Subcutaneous adipose tissue (tissue), 4 donors: Measurements from ENCODE around the gene CISH. TPM values are rescaled to one million over a fixed set of nuclear protein-coding genes. Genes with fewer than 3 reads are reported as not detected.

ENCODE experiments used
- CTCF ChIP-seq: fragments of 450-650 bp; IDR thresholded peaks from one replicate; pipeline ENCODE4 v1.5.1; 2016; ENCODE audit warnings: low read depth, mild to moderate bottlenecking, control low read depth, antibody characterized with exemption, moderate library complexity
- total RNA-seq, 4 donors: library from RNA; depleted of rRNA; stranded (reverse); fragments of >200 nt; gene quantifications; one replicate each; pipeline ENCODE4 v1.1.0, GENCODE V29; 2016

CISH gene
- total RNA-seq, 4 donors from 2014 or later, result 3.5 to 25.9 (median 11.0) TPM

GRCh38 chr3:50568947-50569749 is 42.4 kb downstream of the CISH start, which contains the start of gene HEMK1:
TSS of gene HEMK1 (plus strand) at chr3:50569522. CDS start at chr3:50571105, 1,583 bp downstream.
- no peak for TF ChIP-seq CTCF

GRCh38 chr3:50567386-50568167 is 44.0 kb downstream of the CISH start, which contains the start of gene C3orf18:
TSS of gene C3orf18 (minus strand) at chr3:50567747. CDS start at chr3:50565699, 2,048 bp downstream.
- no peak for TF ChIP-seq CTCF

DNA sequence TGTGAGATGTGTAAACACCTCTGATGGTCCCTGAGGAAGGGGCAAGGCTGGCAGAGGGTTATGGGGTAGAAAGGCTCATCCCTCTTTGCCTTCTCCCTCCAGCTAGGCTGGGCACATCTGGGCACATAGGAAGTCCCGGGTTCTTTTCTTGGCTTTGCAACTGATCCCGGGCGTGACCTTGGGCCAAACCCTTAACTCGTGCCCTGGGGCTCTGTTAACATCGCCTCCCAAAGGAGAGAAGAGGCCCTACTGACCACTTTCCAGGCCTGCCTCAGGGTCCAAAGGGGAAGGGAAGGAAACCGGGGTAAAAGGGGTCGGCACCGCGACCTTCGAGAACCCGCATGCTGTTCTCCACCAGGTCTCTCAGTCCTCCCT is 44.6 kb downstream of the CISH start:
- no peak for TF ChIP-seq CTCF

- no peak for TF ChIP-seq CTCF
Observed at GRCh38 chr3:50564321-50564720, 47.3 kb downstream of the CISH start.

DNA sequence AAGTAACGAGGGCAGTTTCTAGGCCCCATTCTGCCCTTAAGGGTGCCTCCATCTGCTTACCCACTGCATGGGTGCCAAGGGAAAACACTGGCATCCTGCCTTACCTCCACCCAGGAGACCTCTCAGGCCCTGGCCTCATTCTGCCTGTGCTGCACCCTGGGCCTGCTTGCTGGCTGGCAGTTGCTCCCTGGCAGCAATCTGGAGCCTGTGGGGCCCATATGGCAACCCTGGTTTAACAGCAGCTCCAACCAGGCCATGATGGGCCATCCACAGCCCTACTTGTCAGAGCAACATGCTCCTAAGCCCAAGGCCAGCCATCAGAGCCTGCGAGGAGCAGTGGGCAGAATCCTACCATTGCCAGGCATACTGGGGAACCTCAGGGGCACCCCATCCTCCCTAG is 47.7 kb downstream of the CISH start:
- TF ChIP-seq CTCF, result no peak

DNA sequence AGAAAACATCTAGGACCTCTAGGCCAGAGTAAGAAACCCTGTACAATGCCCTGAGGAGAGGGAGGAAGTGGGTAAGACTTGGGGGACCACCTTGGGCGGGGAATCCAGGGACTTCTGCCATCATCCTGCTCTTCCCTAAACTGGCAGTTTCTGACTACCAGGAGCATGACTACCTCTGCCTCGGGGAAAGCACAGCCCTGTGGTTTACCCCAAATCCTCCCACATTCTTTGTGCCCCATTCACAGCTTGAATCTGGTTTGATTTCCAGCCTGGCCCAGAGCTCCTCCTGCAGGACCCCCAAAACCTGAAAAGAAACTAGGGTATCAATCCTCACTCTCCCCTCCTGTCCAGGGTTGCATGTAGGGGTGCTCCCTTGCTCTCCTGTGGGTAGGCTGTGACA is 48.7 kb downstream of the CISH start:
- no peak for TF ChIP-seq CTCF

GRCh38 chr3:50559702-50560101 is 51.9 kb downstream of the CISH start:
- TF ChIP-seq CTCF, result no peak
